ENCODE data around the gene CNPY4.

CNPY4 gene, protein sequence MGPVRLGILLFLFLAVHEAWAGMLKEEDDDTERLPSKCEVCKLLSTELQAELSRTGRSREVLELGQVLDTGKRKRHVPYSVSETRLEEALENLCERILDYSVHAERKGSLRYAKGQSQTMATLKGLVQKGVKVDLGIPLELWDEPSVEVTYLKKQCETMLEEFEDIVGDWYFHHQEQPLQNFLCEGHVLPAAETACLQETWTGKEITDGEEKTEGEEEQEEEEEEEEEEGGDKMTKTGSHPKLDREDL

DNA sequence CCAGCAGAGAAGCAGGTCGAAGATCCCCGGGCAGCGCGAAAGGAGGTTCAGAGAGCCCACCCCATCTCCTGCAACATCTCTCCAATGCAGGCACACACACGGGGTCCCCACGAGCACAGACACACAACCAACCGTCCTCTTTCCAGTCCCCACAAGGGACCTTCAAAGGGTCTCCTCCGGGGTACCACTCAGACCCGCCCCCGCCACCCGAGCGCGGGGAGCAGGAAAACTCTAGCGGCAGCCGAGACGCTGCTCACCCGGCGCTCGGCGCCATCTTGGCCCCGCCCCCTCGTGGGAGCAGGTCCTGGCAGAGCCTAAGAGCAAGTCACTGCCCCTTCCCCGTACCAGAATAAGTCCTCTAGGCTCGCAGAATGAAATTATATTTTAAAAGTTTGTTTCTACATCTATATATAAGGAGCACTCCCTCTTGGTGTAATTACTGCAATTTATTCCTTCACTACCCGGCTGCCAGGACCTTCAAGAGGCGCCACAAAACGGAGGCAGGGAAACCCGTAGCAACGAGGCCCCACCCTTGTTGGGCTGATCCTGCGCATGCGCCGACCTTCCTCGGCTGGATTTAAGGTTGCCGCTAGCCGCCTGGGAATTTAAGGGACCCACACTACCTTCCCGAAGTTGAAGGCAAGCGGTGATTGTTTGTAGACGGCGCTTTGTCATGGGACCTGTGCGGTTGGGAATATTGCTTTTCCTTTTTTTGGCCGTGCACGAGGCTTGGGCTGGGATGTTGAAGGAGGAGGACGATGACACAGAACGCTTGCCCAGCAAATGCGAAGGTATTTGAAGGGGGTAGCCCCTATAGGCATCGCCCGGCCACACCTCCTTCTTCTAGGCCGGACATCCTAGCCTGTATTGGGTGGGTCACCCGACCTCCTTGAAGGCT lies at the start of gene CNPY4, which contains the start of gene TAF6:
TSS of gene CNPY4 (plus strand) at position 563 of the 898 bp plus-strand sequence. CDS start at position 674, 111 bp downstream.
TSS of gene TAF6 (minus strand) at position 287 of the 898 bp plus-strand sequence. CDS start 5,149 bp downstream, outside the sequence.
- DNase-seq, result peak; percentile 81

DNA sequence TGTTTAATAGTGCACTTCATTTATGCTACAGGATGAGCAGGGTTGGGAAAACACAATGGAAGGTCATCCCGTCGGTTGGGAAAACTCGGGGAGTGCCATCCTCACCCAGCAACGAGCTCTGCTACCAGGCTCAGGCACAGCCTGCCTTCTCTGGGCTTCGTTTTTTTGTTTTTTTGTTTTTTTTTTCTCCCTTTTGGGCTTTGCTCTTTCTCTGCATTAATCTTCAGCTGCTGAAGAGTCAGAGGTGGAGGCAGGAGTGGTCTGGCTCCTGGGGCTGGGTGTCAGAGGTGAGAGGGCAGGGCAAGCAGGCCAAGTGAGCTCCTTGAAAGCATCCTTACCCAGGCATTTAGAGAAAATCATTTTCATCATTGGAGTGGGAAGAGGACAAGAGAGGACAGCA lies 49.4 kb upstream of the CNPY4 start:
- no peak for DNase-seq

DNA sequence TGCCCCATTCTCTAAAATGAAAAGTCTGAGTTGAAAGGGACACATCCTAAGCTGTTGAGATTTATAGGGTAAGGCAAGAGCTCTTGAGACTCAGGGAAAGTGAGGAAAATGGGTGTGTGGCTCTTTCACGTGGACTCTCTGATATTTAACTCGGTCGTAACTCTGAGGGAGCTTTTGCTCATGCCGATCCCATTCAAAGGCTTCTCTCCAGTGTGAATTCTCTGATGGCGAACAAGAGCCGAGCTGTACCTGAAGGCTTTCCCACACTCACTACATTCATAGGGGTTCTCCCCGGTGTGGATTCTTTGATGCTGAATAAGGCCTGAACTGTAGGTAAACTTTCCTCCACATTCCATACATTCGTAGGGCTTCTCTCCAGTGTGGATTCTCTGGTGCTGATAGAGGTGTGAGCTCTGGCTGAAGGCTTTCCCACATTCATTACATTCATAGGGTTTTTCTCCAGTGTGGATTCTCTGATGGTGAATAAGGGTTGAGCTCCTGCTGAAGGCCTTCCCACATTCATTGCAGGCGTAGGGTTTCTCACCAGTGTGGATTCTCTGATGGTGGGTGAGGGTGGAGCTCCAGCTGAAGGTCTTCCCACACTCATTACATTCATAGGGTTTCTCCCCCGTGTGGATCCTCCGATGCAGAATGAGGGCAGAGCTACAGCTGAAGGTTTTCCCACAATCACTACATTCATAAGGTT lies 48.3 kb upstream of the CNPY4 start:
- DNase-seq, result no peak

DNA sequence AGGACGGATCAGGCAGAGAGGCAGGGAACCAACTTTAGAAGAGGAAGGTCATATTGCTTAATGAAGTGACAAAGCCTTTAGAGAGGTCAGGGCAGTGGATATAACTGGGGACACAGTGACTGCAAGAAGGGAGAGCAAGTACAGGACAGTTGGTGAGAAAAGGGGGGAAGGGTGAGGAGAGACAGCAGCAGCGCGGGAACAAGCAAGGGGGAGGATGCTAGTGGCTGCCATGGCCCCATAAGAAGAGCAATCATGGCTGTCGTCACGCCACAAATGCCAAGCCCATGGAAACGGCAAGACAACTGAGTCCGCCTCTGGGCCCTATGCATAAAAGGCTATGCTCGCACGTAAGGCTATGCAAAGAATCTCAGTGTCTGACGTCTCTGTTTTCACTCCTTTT lies 47.0 kb upstream of the CNPY4 start:
- DNase-seq, result no peak

DNA sequence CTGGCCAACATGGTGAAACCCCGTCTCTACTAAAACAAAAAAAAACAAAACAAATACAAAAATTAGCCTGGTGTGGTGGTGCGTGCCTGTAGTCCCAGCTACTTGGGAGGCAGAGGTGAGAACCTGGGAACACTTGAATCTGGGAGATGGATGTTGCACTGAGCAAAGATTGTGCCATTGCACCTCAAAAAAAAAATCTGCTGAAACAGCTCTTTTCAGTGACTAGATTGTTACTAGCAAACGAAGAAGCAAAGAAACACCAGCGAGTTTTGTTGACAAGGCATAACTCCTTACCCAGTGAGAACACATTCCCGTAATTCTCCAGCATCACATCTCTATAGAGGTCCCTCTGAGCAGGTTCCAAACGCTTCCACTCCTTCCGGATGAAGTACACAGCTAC lies 44.6 kb upstream of the CNPY4 start:
- no peak for DNase-seq

DNA sequence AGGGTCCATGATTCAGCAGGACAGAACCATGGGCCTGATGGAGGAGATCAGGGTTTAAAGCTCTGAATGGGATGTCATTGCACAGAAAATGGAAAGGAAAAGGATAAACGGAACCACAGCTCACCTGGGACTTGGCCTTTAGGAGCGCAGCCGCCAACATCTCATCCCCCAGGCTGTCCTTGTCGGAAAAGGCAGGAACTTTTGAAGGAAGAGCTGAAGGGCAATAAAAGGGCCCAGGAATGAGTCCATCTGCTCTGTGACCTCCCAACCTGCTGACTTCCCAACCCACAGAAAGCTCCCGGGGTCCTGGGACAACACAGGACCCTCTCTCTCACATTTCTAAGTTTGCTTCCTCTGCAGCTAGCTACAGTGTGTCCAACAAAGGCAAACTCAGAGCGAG lies 44.0 kb upstream of the CNPY4 start:
- DNase-seq, result no peak

DNA sequence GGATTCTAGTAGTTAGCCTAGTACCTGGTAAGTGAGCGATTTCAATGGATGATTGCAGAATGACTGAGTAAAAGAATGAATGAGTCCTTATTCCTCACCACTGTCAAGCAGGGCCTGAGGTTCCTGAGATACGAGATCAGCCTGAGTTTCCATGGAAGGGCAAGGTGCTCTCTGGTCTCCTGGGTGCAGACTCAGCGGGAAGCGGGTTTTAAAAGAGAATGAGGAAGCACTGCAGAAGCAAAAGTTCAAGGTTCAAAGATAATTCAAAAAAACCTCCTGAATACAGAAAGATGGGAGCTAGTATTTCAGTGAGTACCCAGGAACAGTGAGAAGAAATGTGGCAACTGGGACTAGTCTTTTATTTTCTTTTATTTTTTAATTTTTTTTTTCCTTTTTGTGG lies 42.2 kb upstream of the CNPY4 start:
- no peak for DNase-seq

DNA sequence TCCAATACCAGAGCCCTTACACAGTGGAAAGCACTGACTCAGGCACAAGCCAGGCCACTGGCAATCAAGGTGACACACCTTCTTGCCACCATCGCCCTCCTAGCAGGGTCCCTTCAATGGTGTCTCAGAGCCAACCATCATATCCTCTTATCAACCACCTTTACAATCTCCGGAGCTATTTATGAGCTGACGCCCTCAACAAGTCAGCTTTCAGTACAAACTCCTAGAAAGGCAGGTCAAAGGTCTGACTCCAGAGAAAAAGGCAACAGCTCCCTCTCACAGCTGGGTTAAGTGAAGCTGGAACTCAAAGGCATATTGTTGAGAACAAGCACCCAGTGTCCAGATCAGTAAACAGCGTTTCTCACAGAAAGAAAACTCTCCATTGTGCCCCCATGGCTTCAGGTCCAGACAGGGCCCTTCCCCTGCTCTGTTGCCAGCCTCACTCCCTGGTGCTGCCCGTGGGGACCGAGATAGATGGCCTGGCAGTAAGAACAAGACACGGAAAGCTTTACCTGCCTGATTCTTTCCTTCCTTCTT lies 40.3 kb upstream of the CNPY4 start:
- no peak for DNase-seq

DNA sequence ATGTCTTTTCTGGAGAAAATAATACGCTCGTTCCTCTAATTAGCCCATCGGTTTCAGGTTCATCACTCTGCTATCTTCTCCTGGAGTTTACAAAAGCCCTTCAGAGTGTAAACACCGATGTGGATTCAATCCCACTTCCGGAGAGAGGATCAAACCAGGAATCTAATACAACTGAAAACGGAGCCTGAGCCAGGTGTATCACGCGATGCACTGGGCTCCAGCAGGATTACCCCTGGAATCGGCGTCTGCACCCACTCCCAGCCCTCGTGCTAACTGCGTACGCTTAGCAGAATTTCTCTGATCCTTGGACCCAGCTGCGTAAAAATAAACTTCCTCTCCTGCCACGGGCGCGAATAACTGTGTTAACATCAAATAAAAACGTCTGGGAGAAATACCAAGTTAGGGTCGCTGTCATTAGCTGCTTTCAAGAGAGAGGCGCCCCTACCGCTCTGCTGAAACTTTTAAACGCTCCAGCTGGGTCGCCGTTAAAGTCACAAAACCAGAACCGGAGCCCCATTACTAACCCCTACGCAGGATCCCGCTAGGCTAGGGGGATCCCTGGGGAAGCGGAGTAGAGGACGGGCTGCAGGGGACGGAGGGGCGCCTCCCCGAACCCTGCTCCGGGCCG lies 38.4 kb upstream of the CNPY4 start:
- no peak for DNase-seq

DNA sequence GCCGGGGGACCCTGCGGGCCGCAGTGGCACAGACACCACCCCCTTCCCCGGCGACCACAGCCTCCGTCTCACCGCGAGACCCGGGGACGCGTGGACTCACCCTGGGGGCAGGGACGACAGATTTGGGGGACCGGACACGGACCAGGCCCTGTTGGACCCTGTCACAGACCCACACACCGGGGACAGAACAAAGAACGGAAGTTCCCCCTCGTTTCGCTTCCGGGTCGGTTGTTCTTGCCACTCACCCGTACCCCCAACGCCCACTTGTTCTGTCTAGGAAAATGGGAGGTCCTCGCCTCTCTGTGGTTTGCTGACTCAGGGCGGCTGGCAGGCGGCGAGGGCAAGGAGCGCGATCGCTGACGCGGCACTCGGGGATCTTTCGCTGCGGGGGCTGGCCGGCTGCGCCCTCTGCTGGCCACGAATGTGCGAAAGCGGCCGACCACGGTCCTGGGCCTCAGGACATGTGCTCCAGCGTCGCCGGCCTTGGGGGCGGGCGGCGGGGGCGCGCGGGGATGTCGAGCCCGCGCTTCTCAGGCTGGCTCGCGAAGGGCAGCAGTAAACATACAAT lies 37.8 kb upstream of the CNPY4 start, which contains the start of gene ZNF3:
TSS of gene ZNF3 (minus strand) at position 189 of the 568 bp plus-strand sequence. CDS start 4,366 bp downstream, outside the sequence.
- peak; percentile 80 for DNase-seq

DNA sequence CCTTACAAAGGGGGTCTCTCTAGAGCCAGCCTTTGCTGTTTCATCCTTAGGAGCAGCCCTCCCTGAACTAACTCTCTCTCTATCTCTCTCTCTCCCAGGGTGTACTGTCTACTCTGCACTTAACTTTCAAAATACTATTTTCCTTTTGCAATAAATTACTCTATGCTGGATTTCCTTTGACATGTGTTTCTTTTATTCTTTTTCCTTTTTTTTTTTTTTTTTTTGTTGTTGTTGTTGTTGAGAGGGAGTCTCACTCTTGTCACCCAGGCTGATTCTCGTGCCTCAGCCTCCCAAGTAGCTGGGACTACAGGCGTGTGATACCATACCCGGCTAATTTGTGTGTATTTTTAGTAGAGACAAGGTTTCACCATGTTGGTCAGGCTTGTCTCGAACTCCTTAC lies 36.5 kb upstream of the CNPY4 start:
- no peak for DNase-seq

DNA sequence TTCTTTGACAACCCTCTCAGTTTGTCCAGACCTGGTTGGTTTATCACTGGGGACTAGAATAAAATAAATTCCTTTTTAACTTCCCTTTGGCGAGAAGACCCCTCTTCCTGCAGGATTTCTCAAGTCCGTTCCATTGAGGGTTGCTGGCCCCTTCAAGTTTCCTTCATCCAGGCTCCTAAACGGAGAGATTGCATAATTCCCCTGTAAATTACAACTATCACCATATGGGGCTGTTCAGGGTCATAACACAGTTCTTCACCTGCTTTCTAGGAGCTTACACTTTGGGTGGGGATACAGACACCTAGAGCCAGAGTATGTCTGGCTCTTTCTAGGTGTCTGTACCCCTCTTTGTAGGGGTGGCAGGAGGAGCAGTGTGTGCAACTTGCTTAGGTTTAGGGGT lies 33.9 kb upstream of the CNPY4 start:
- DNase-seq, result no peak

DNA sequence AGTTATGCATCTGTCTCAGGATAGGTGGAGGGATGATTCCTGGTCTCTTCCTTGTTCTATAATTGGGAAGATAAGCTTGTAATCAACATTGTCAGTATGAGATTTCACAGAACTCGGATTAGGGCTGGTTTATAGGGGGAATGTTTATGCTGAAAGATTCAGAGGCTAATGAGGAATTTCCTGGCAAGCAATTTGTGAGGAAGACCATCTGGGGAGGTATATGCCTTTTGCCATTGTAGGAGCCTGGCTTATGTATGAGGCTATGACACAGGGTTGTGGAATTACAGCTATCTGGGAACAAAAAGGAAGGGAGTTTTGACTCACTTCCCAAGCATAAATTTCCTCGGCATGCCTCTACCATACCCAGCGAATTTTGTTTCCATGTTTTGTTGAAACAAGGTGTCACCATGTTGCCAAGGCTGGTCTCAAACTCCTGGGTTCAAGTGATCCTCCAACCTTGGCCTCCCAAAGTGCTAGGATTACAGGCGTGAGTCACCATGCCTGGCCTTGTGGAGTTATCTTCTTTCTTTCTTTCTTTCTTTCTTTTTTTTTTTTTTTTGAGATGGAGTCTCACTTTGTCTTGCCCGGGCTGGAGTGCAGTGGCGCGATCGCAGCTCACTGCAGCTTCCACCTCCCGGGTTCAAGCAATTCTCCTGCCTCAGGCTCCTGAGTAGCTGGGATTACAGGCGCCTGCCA lies 32.2 kb upstream of the CNPY4 start:
- DNase-seq, result no peak

DNA sequence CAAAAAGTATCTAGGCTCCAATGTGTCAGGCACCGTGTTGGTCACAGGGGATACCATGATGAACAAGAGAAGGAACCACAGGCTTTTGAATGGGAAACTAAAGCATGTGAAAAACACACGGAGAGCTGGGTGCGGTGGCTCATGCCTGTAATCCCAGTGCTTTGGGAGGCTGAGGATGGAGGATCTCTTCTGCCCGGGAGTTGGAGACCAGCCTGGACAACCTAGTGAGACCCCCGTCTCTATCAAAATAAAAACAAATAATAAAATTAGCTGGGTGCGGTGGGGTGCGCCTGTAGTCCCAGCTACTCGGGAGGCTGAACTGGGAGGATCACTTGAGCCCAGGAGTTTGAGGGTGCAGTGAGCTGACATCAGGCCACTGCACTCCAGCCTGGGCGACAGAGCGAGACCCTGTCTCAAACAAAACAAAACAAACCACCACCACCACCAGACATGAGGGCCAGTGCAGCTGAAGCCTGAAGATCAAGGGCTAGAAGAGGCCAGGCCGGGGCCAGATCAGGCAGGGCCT lies 31.3 kb upstream of the CNPY4 start:
- no peak for DNase-seq

DNA sequence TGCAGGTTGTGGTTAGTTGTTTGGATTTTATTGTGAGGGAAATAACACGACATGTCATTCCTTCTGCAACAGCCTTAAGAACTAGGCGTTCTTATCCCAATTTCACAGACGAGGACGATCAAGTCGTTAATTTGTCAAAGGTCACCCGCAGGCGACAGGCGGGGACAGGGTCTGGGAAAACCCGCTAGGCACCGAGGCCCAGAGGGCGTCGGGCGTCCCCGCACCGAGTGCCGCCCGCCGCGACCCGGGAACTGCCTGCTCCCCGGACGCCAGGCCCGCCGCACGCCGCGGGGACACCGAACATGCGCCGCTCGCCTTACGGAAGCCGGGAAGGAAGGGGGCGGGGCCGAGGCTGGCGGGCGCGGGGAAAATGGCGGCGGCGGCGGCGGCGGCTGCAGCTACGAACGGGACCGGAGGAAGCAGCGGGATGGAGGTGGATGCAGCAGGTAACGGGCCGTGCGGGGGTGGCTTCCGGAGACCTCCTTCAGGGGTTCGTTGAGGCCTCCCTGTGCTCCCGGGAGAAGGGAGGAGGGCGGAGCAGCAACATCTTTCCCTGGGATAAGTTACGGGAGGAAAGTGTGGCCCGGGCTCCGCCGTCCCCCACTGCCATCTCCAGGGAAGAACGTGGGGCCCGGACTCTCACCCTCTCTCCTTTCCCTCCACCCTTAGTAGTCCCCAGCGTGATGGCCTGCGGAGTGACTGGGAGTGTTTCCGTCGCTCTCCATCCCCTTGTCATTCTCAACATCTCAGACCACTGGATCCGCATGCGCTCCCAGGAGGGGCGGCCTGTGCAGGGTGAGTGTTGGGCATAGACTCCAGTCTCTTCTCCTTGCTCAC lies 30.6 kb upstream of the CNPY4 start, which contains the start of gene COPS6:
TSS of gene COPS6 (plus strand) at position 349 of the 837 bp plus-strand sequence. CDS start at position 371, 22 bp downstream.
- no peak for DNase-seq

DNA sequence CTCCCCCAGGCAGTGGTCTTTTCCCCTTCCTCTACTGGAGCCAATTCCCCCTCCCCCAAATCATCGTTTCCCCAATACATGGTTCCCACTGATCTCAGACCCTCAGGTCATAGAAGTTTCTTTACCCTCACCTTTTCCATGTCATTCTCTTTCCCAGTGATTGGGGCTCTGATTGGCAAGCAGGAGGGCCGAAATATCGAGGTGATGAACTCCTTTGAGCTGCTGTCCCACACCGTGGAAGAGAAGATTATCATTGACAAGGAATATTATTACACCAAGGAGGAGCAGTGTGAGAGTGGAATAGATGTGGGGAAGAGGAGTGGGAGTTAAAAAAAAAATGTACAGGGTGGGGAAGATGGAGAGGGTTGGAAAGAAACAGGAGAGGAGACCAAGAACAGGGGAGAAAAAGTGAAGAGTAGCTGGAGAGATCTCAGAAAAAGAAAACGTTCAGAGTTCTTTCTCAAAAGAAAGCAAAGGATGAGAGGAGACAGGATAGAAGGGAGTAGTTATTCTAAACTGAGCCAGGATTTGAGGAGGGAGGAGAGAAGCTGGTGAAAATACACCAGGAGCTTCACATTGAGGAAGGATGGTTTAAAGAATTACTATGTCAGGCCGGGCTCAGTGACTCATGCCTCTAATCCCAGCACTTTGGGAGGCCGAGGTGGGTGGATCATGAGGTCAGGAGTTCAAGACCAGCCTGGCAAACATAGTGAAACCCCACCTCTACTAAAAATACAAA lies 29.8 kb upstream of the CNPY4 start:
- no peak for DNase-seq

DNA sequence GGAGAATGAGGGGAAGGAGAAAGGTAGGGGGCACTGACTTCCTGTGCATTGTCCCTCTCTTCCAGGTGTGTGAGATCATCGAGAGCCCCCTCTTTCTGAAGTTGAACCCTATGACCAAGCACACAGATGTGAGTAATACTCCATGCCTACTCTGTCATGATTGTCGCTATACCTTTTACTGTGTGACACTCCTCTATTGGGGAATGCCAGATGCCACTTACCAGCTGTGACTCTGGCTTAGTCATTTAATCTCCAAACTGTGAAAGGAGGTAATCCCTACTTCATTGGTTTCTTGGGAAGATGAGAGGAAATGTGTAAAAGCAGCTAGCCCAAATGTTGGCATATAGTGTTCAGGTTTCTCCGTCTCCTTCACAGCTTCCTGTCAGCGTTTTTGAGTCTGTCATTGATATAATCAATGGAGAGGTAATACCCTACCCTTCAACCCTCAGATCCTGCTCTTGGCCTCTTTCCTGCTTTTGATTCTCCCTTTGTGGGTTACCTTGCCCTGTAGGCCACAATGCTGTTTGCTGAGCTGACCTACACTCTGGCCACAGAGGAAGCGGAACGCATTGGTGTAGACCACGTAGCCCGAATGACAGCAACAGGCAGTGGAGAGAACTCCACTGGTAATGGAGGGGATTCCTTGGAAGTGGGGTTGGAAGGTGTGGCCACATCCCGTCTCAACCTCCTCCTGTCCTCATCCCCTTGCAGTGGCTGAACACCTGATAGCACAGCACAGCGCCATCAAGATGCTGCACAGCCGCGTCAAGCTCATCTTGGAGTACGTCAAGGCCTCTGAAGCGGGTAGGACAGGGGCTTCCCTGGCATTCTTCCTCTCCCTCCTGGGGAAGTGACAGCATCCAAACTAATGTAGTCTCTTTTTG lies 28.7 kb upstream of the CNPY4 start:
- no peak for DNase-seq

DNA sequence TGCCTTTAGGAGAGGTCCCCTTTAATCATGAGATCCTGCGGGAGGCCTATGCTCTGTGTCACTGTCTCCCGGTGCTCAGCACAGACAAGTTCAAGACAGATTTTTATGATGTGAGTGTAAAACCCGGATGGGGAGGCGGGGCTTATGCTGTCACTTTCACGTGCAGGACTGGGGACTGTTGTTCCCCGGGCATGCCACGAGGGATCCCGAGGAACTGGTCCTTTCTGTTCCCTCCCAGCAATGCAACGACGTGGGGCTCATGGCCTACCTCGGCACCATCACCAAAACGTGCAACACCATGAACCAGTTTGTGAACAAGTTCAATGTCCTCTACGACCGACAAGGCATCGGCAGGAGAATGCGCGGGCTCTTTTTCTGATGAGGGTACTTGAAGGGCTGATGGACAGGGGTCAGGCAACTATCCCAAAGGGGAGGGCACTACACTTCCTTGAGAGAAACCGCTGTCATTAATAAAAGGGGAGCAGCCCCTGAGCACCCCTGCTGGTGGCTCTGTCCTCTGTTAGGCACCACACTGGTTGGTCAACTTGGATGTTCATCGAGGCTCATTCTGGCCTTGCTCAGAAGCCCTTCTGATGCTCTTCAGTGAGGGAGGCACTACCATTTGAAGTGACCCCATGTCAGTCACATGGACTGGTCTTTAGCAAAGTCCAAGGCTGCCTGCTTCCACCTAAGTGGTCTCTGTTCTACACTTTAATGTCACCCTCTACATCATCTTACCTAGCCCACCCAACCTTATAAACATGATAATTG lies 27.8 kb upstream of the CNPY4 start:
- DNase-seq, result no peak

Data from NCI-H1436 treated with DMSO at 0.1 percent for 48 hours (cell line).